Kidney glomerular epithelial cell (primary cell): ENCODE data around the gene TSC2.
"Not testable (repeated sequence)": the region's sequence is repeated elsewhere in the genome, so short reads cannot be mapped to it uniquely, and the experiment has no call there.

Source experiments
- DNase-seq: peaks from one replicate; lab custom pipeline; 2025; lab: John Stamatoyannopoulos, UW

TSC2 gene

GRCh38 chr16:2086106-2086742, 38.4 kb downstream of the TSC2 start:
- no peak for DNase-seq

- no peak for DNase-seq
Observed at GRCh38 chr16:2086812-2087747, 39.3 kb downstream of the TSC2 start.

- DNase-seq: no peak
Observed at GRCh38 chr16:2087748-2088631, 40.2 kb downstream of the TSC2 start.

- DNase-seq: no peak
Observed at GRCh38 chr16:2088759-2089358, 41.1 kb downstream of the TSC2 start.

GRCh38 chr16:2089706-2090480, 42.1 kb downstream of the TSC2 start:
- DNase-seq: no peak

GRCh38 chr16:2090481-2090776, 42.6 kb downstream of the TSC2 start:
- DNase-seq: no peak

- peak; percentile 36 for DNase-seq
Observed at GRCh38 chr16:2090777-2091546, 43.2 kb downstream of the TSC2 start.

- DNase-seq: no peak
Observed at GRCh38 chr16:2091547-2092255, 43.9 kb downstream of the TSC2 start.

GRCh38 chr16:2092256-2092620, 44.5 kb downstream of the TSC2 start:
- DNase-seq: no peak

GRCh38 chr16:2092866-2093265, 45.1 kb downstream of the TSC2 start:
- no peak for DNase-seq

- no peak for DNase-seq
Observed at GRCh38 chr16:2093793-2094192, 46.0 kb downstream of the TSC2 start.

- DNase-seq: peak; percentile 31
Observed at GRCh38 chr16:2095315-2095853, 47.6 kb downstream of the TSC2 start.

GRCh38 chr16:2095918-2096582, 48.3 kb downstream of the TSC2 start:
- peak; percentile 68 for DNase-seq

- peak; percentile 40 for DNase-seq
Observed at GRCh38 chr16:2096853-2097595, 49.2 kb downstream of the TSC2 start.

GRCh38 chr16:2097689-2098088, 49.9 kb downstream of the TSC2 start:
- not testable (repeated sequence) for DNase-seq

GRCh38 chr16:2101581-2101980, 53.8 kb downstream of the TSC2 start:
- not testable (repeated sequence) for DNase-seq

GRCh38 chr16:2102471-2102870, 54.7 kb downstream of the TSC2 start:
- DNase-seq: no peak

- DNase-seq: not testable (repeated sequence)
Observed at GRCh38 chr16:2104464-2104863, 56.7 kb downstream of the TSC2 start.
